GM18873 (cell line): ENCODE results near the gene EYS.

Experiments
- ATAC-seq: cut with Tn5 transposase; IDR thresholded peaks from one replicate; pipeline ENCODE4 v1.9.1; 2021; ENCODE audit warnings: mild to moderate bottlenecking, moderate library complexity, moderate number of reproducible peaks; ENCODE audit not compliant: unreplicated experiment, low FRiP score

The EYS gene

GRCh38 chr6:64681416-64682160 lies 1025.4 kb downstream of the EYS start:
- ATAC-seq: no peak

- no peak for ATAC-seq
These were observed 1026.6 kb downstream of the EYS start for GRCh38 chr6:64680446-64680845.

GRCh38 chr6:64679416-64679815 lies 1027.6 kb downstream of the EYS start:
- no peak for ATAC-seq

GRCh38 chr6:64672651-64673050 lies 1034.4 kb downstream of the EYS start:
- ATAC-seq: no peak

GRCh38 chr6:64672131-64672530 lies 1034.9 kb downstream of the EYS start:
- no peak for ATAC-seq

- no peak for ATAC-seq
These were observed 1041.9 kb downstream of the EYS start for GRCh38 chr6:64665137-64665536.

- no peak for ATAC-seq
These were observed 1042.5 kb downstream of the EYS start for GRCh38 chr6:64664480-64664879.

GRCh38 chr6:64644024-64644423 lies 1063.0 kb downstream of the EYS start:
- ATAC-seq: no peak

GRCh38 chr6:64630901-64631300 lies 1076.1 kb downstream of the EYS start:
- no peak for ATAC-seq

- ATAC-seq: no peak
These were observed 1084.1 kb downstream of the EYS start for GRCh38 chr6:64622944-64623343.

- ATAC-seq: no peak
These were observed 1104.0 kb downstream of the EYS start for GRCh38 chr6:64602993-64603392.

GRCh38 chr6:64591676-64592036 lies 1115.4 kb downstream of the EYS start:
- ATAC-seq: no peak

GRCh38 chr6:64590965-64591675 lies 1115.9 kb downstream of the EYS start:
- ATAC-seq: no peak

GRCh38 chr6:64589961-64590360 lies 1117.1 kb downstream of the EYS start:
- ATAC-seq: no peak

GRCh38 chr6:64580346-64580745 lies 1126.7 kb downstream of the EYS start:
- ATAC-seq: no peak

- ATAC-seq: no peak
These were observed 1153.7 kb downstream of the EYS start for GRCh38 chr6:64553249-64553786.

GRCh38 chr6:64547594-64548268 lies 1159.3 kb downstream of the EYS start:
- no peak for ATAC-seq

GRCh38 chr6:64539917-64540316 lies 1167.1 kb downstream of the EYS start:
- no peak for ATAC-seq

GRCh38 chr6:64538722-64539121 lies 1168.3 kb downstream of the EYS start:
- no peak for ATAC-seq

- ATAC-seq: no peak
These were observed 1179.1 kb downstream of the EYS start for GRCh38 chr6:64527899-64528298.

- ATAC-seq: no peak
These were observed 1184.2 kb downstream of the EYS start for GRCh38 chr6:64522859-64523258.
